GM18519 (cell line): ENCODE results near the gene APCDD1L.
"Not testable (repeated sequence)": the region's sequence is repeated elsewhere in the genome, so short reads cannot be mapped to it uniquely, and the experiment has no call there.

ENCODE experiments used
- ATAC-seq: cut with Tn5 transposase; IDR thresholded peaks from one replicate; pipeline ENCODE4 v1.9.1; 2021; ENCODE audit warnings: mild to moderate bottlenecking, moderate library complexity; ENCODE audit not compliant: unreplicated experiment, low FRiP score

Gene APCDD1L

GRCh38 chr20:58518387-58518786, 3.2 kb upstream of the APCDD1L start:
- ATAC-seq: no peak

GRCh38 chr20:58514321-58515232, 622 bp downstream of the APCDD1L start:
- no peak for ATAC-seq

GRCh38 chr20:58513580-58514285, 1.5 kb downstream of the APCDD1L start:
- ATAC-seq: no peak

- ATAC-seq: no peak
Observed at GRCh38 chr20:58512808-58513552, 2.2 kb downstream of the APCDD1L start.

GRCh38 chr20:58511861-58512260, 3.3 kb downstream of the APCDD1L start:
- no peak for ATAC-seq

GRCh38 chr20:58511364-58511763, 3.8 kb downstream of the APCDD1L start:
- no peak for ATAC-seq

GRCh38 chr20:58510921-58511320, 4.3 kb downstream of the APCDD1L start:
- ATAC-seq: no peak

GRCh38 chr20:58508762-58509395, 6.3 kb downstream of the APCDD1L start:
- ATAC-seq: no peak

GRCh38 chr20:58506999-58507398, 8.2 kb downstream of the APCDD1L start:
- ATAC-seq: not testable (repeated sequence)

GRCh38 chr20:58504566-58504965, 10.6 kb downstream of the APCDD1L start:
- ATAC-seq: no peak

GRCh38 chr20:58503668-58504067, 11.5 kb downstream of the APCDD1L start:
- ATAC-seq: no peak

GRCh38 chr20:58500256-58500655, 14.9 kb downstream of the APCDD1L start:
- ATAC-seq: no peak

- ATAC-seq: no peak
Observed at GRCh38 chr20:58498470-58499068, 16.6 kb downstream of the APCDD1L start.

GRCh38 chr20:58497724-58498469, 17.3 kb downstream of the APCDD1L start:
- ATAC-seq: no peak

GRCh38 chr20:58497076-58497641, 18.0 kb downstream of the APCDD1L start:
- ATAC-seq: no peak

- no peak for ATAC-seq
Observed at GRCh38 chr20:58496429-58496769, 18.8 kb downstream of the APCDD1L start.

GRCh38 chr20:58495623-58496428, 19.4 kb downstream of the APCDD1L start:
- ATAC-seq: no peak

- no peak for ATAC-seq
Observed at GRCh38 chr20:58494923-58495622, 20.1 kb downstream of the APCDD1L start.
